HG03442 (cell line): ENCODE measurements around the gene PIAS3.
A peak's percentile ranks its signal among the peaks of the same experiment; 100 is the strongest.
"Not testable (repeated sequence)": the region's sequence is repeated elsewhere in the genome, so short reads cannot be mapped to it uniquely, and the experiment has no call there.

ENCODE experiments used
- ATAC-seq: cut with Tn5 transposase; IDR thresholded peaks from one replicate; pipeline ENCODE4 v1.9.1; 2021; ENCODE audit warnings: mild to moderate bottlenecking, moderate library complexity; ENCODE audit not compliant: unreplicated experiment

Gene PIAS3

GRCh38 chr1:145877923-145878486, 19.1 kb upstream of the PIAS3 start:
- ATAC-seq, result no peak

- ATAC-seq, result no peak
Measured at GRCh38 chr1:145874646-145875045, 15.8 kb upstream of the PIAS3 start.

GRCh38 chr1:145871994-145872924, 13.4 kb upstream of the PIAS3 start:
- ATAC-seq, result no peak

- ATAC-seq, result no peak
Measured at GRCh38 chr1:145868232-145868631, 9.4 kb upstream of the PIAS3 start.

- no peak for ATAC-seq
Measured at GRCh38 chr1:145863282-145864018, 4.6 kb upstream of the PIAS3 start.

- peak; percentile 59 for ATAC-seq
Measured at GRCh38 chr1:145859491-145860023, 676 bp upstream of the PIAS3 start.

- no peak for ATAC-seq
Measured at GRCh38 chr1:145858238-145858900, 512 bp downstream of the PIAS3 start.

- no peak for ATAC-seq
Measured at GRCh38 chr1:145857170-145857569, 1.7 kb downstream of the PIAS3 start.

- no peak for ATAC-seq
Measured at GRCh38 chr1:145855426-145855948, 3.4 kb downstream of the PIAS3 start.

GRCh38 chr1:145849356-145850160, 9.3 kb downstream of the PIAS3 start:
- no peak for ATAC-seq

- no peak for ATAC-seq
Measured at GRCh38 chr1:145847827-145848226, 11.1 kb downstream of the PIAS3 start.

GRCh38 chr1:145846201-145846612, 12.7 kb downstream of the PIAS3 start:
- ATAC-seq, result peak; percentile 21

GRCh38 chr1:145845514-145846161, 13.2 kb downstream of the PIAS3 start, which contains the start of gene NUDT17:
Gene NUDT17 (plus strand): TSS chr1:145845630. CDS start chr1:145845641, 11 bp downstream.
- peak; percentile 67 for ATAC-seq

- peak; percentile 48 for ATAC-seq
Measured at GRCh38 chr1:145845144-145845513, 13.8 kb downstream of the PIAS3 start.

GRCh38 chr1:145843031-145843430, 15.8 kb downstream of the PIAS3 start:
- ATAC-seq, result no peak

GRCh38 chr1:145837656-145838055, 21.2 kb downstream of the PIAS3 start:
- no peak for ATAC-seq

- not testable (repeated sequence) for ATAC-seq
Measured at GRCh38 chr1:145830810-145831209, 28.1 kb downstream of the PIAS3 start.

- no peak for ATAC-seq
Measured at GRCh38 chr1:145828367-145829026, 30.4 kb downstream of the PIAS3 start.

- no peak for ATAC-seq
Measured at GRCh38 chr1:145827966-145828365, 30.9 kb downstream of the PIAS3 start.
